Esophagus muscularis mucosa (tissue), 4 donors: ENCODE data around the gene CELF4. TPM values are rescaled to one million over a fixed set of nuclear protein-coding genes. Genes with fewer than 3 reads are reported as not detected.

ENCODE experiments used
- DNase-seq: peaks from one replicate; pipeline ENCODE4 v3.0.0-alpha.2; 2017; ENCODE audit errors: extremely low spot score
- H3K27ac ChIP-seq, 4 donors: fragments of 200-600 bp; sonication (generic); replicated peaks in 1 of 4; 1 replicate in 3 of 4; 2 replicates in 1 of 4; pipeline ENCODE4 v1.5.1; 2016 to 2019; ENCODE audit warnings: mild to moderate bottlenecking in 1 of 4
- H3K27me3 ChIP-seq, 4 donors: fragments of 200-600 bp; sonication (generic); one replicate each; pipeline versions ENCODE4 v1.5.1 to v1.6.0; 2016 to 2019
- H3K36me3 ChIP-seq, 4 donors: fragments of 200-600 bp; sonication (generic); one replicate each; pipeline ENCODE4 v1.5.1; 2016 to 2019
- H3K4me1 ChIP-seq, 4 donors: fragments of 200-600 bp; sonication (generic); one replicate each; pipeline ENCODE4 v1.5.1; 2016 to 2019
- H3K4me3 ChIP-seq, 4 donors: fragments of 200-600 bp; sonication (generic); 1 replicate in 2 of 4; 2 replicates in 2 of 4; pipeline ENCODE4 v1.5.1; 2016 to 2019; ENCODE audit warnings: mild to moderate bottlenecking in 4 of 4, moderate library complexity in 1 of 4
- H3K9me3 ChIP-seq, 4 donors: fragments of 200-600 bp; sonication (generic); 1 replicate in 3 of 4; 2 replicates in 1 of 4; pipeline ENCODE4 v1.5.1; 2016 to 2019
- EP300 ChIP-seq: sonication (generic); formaldehyde crosslinking; IDR thresholded peaks from one replicate; pipeline ENCODE4 v1.6.1; 2017; ENCODE audit warnings: antibody characterized with exemption
- POLR2A ChIP-seq: fragments of 450-650 bp; IDR thresholded peaks from one replicate; pipeline ENCODE4 v1.6.1; 2017; ENCODE audit warnings: antibody characterized with exemption, moderate library complexity, mild to moderate bottlenecking, low read depth
- POLR2AphosphoS5 ChIP-seq, 2 donors: sonication (generic); formaldehyde crosslinking; IDR thresholded peaks; one replicate each; pipeline ENCODE4 v1.6.1; 2017; ENCODE audit warnings: antibody characterized with exemption in 2 of 2
- WGBS: methylation state at CpG from one replicate; pipeline ENCODE4 v1.1.5; 2018; 5-methylcytosine and 5-hydroxymethylcytosine counted together
- intact Hi-C: fragments of 100-400 bp; cut with DNase I; formaldehyde crosslinking; loops from one replicate; pipeline ENCODE4 v1.15.1; 2023
- total RNA-seq, 4 donors: library from RNA; depleted of rRNA; stranded (reverse); fragments of >200 nt; gene quantifications; one replicate each; pipeline versions ENCODE4 v1.1.0 to v1.2.1, GENCODE V29; 2016
- TF ChIP-seq, protein P1 (sequence below), 3 experiments: fragments of 200-600 bp in 2 of 3; fragments of 450-650 bp in 1 of 3; sonication (generic) in 2 of 3; IDR thresholded peaks; one replicate each; pipeline ENCODE4 v1.5.1; 2017 to 2019; ENCODE audit warnings: antibody characterized with exemption in 3 of 3, mild to moderate bottlenecking in 2 of 3, moderate library complexity in 1 of 3

CELF4 gene
- total RNA-seq, 4 donors from 2014 or later: 0.86 to 1.8 (median 1.7) TPM

DNA sequence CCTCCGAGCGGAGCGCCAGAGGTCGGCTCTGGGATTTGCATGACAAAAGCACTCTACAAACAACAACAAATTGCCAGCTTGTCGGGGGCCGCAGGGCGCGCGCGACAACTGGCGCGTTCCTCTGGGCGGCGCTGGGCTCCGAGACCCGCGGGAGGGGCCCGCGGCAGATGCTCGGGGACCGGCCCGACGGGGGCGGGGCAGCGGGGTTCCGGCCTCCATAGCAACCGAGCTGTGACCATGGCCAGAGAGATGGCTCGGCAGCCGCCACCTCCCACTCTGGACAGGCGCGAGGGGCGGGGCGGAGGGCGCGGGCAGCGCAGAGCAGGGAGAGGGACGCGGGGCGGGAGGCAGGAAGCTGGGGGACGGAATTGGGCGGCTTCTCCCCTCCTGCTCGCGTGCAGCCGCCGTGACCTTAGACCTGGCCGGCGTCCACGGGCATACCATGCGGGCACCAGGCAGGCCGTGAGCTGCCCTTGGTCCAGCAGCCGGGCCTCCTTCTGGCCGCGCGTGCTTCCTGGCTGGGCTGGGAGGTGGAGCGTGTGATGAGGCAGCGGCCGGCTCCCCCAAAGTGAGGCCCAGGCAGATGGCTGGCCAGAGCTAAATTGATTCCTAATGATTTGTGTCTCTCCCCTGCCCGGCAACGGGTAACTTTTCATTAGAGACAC, 171.5 kb downstream of the CELF4 start:
- intact Hi-C loops: no loop called here
- no peak for DNase-seq
- H3K27ac ChIP-seq: peak overlapping the region in 1 of 4 donors; percentile 23

DNA sequence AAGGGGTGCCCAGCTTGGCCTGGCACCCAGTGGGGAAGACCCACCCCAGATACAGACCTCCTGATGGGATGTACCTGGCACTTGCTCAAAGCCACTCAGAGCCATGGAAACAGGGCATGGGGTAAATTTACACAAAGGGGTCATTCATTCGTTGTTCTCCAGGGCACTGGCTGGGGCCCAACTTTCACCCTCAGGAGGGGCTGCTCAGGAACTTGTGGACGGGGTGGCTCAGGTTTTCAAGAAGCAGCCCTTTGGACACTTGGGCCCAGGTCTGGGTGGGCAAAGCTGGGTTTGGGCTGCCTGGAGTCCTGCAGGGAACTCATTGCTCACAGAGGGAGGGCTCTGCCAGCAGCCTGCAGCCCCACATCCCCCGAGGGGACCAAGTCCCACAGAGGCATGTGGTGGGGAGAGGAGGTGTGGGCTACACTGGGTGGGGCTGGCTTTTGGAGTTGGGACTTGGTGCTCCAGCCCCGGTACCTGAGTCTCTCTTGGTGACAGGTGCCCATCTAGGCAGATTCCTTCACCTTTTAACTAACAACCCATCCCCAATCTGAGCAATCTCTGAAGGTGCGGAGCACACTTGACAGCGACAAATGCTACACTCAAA, 172.3 kb downstream of the CELF4 start:
- DNase-seq: no peak
- Histone ChIP-seq H3K27me3 (no peaks in the 10 kb centered on the region), H3K27ac (no peak overlapping the region), H3K4me1 (peaks cover 9 to 20% (median 17%) of the 10 kb centered on the region in 4 donors), H3K36me3 (no peaks in the 10 kb centered on the region), H3K4me3 (peak overlapping the region; percentile 55 to 64 (median 56)), H3K9me3 (peaks cover 0 to 24% (median 4%) of the 10 kb centered on the region in 4 donors)
- no peak for TF ChIP-seq POLR2AphosphoS5 (IDR thresholded peaks at IDR 0.05)
- TF ChIP-seq, protein P1, sequence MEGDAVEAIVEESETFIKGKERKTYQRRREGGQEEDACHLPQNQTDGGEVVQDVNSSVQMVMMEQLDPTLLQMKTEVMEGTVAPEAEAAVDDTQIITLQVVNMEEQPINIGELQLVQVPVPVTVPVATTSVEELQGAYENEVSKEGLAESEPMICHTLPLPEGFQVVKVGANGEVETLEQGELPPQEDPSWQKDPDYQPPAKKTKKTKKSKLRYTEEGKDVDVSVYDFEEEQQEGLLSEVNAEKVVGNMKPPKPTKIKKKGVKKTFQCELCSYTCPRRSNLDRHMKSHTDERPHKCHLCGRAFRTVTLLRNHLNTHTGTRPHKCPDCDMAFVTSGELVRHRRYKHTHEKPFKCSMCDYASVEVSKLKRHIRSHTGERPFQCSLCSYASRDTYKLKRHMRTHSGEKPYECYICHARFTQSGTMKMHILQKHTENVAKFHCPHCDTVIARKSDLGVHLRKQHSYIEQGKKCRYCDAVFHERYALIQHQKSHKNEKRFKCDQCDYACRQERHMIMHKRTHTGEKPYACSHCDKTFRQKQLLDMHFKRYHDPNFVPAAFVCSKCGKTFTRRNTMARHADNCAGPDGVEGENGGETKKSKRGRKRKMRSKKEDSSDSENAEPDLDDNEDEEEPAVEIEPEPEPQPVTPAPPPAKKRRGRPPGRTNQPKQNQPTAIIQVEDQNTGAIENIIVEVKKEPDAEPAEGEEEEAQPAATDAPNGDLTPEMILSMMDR (IDR thresholded peaks at IDR 0.05): no peak
- TF ChIP-seq EP300: no peak
- no peak for TF ChIP-seq POLR2A
- WGBS: 36% methylated on average over 3 of the region's 6 CpGs
- intact Hi-C loops: no loop called here

More for the DNA sequence above, 171.5 kb downstream of the CELF4 start:
- H3K4me1 ChIP-seq: peaks cover 9 to 20% (median 17%) of the 10 kb centered on the region in 4 donors
- no peaks in the 10 kb centered on the region for H3K36me3 ChIP-seq
- peak overlapping the region; percentile 55 to 64 (median 56) for H3K4me3 ChIP-seq
- H3K27me3 ChIP-seq: no peaks in the 10 kb centered on the region
- WGBS: under 1% methylated on average over 22 of the region's 59 CpGs
- no peak for TF ChIP-seq EP300
- TF ChIP-seq POLR2A: no peak
- TF ChIP-seq, protein P1 (IDR thresholded peaks at IDR 0.05): no peak
- TF ChIP-seq POLR2AphosphoS5 (IDR thresholded peaks at IDR 0.05): peak in 1 of 2 donors; percentile 27
- peaks cover 0 to 18% (median 4%) of the 10 kb centered on the region in 4 donors for H3K9me3 ChIP-seq

DNA sequence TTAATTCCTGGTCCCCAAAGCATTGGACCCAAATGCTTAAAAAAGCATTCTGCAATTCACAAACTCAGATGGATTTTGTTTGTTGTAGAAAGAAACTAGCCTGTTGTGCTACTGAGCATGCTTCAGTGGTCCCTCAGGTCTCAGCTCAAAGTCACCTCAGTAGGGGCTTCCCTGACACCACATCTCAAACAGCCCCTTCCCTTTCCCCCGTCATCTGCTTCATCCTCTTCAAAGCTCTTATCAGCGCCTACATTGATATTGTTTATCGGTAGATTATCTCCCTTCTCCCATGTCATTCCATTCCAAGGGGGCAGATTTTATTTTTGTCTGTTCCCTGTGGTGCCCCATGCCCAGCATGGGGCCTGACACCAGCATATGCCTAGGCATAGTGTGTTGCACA, 172.9 kb downstream of the CELF4 start:
- no peak overlapping the region for H3K4me3 ChIP-seq
- intact Hi-C loops: no loop called here
- no peaks in the 10 kb centered on the region for H3K36me3 ChIP-seq
- DNase-seq: no peak
- 100% methylated on average over 3 of the region's 3 CpGs for WGBS
- peaks cover 0 to 24% (median 4%) of the 10 kb centered on the region in 4 donors for H3K9me3 ChIP-seq
- H3K27ac ChIP-seq: no peak overlapping the region
- H3K27me3 ChIP-seq: no peaks in the 10 kb centered on the region
- no peak for TF ChIP-seq EP300
- TF ChIP-seq POLR2AphosphoS5 (IDR thresholded peaks at IDR 0.05): no peak
- TF ChIP-seq POLR2A: no peak
- TF ChIP-seq, protein P1 (IDR thresholded peaks at IDR 0.05): no peak
- H3K4me1 ChIP-seq: peaks cover 9 to 20% (median 17%) of the 10 kb centered on the region in 4 donors

DNA sequence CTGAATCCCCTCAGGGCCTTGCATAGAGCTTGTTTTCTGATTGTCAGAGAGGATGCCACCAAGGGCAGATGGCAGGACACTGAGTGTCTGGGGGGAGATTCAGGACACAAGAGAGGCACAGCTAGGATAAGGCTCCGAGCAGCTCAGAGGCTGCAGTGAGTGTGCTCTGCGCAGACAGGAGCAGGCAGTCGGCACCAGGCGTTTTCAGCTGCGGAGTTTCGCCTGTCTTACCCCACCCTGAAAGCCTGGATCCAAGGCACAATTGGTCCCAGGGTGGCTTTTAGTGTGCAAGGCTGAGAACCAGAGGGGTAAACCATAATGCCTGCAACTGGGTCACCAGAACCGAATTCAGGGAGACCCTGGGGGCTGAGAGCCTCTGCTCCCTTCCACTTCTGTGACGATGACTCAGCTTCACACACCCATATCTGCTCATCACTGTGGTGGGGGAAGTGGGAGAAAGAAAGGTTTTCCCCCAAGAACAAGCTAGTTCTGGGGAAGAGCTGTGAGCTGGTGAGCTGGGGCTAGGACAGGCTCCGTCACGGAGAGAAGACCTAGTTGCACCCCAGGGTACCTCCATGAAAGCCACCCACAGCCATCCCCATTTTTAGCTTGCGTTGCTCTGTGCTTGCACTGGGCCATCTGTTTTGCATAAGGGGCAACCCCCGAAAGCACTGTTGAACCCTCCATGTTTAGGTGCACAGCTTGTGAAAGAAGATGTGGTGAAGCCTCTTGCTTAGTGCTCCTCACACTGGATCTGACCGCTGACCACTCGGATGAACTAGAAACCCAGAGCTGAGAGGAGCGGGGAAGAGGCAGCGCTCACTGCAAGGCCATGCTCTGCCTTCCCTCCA, 173.7 kb downstream of the CELF4 start:
- TF ChIP-seq EP300: no peak
- H3K27me3 ChIP-seq: no peaks in the 10 kb centered on the region
- no peaks in the 10 kb centered on the region for H3K36me3 ChIP-seq
- H3K4me1 ChIP-seq: peaks cover 9 to 20% (median 17%) of the 10 kb centered on the region in 4 donors
- intact Hi-C loops: no loop called here
- no peak for DNase-seq
- H3K4me3 ChIP-seq: no peak overlapping the region
- no peak overlapping the region for H3K27ac ChIP-seq
- WGBS: 87% methylated on average over 11 of the region's 16 CpGs
- H3K9me3 ChIP-seq: peaks cover 0 to 24% (median 4%) of the 10 kb centered on the region in 4 donors

DNA sequence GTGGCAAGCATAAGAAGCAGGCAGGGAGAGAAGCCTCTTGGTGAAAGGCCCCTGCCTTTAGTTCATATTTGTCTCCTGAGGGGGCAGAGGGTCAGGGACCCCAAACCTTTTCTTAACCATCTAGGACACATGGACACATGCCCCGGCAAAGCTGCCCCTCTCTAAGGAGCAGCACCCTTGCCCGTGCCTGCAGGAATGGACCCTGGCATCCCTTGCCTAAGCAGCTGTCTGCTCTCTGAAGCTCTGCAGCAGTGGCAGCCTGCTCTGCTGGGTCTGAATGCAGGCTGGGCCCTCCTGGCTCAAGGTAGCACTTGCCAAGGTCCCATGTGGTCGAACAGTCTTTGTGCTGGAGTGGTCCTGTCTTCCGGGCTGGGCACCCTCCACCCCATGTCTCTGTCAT, 174.4 kb downstream of the CELF4 start:
- H3K4me1 ChIP-seq: peaks cover 9 to 20% (median 17%) of the 10 kb centered on the region in 4 donors
- intact Hi-C loops: no loop called here
- H3K27me3 ChIP-seq: no peaks in the 10 kb centered on the region
- H3K4me3 ChIP-seq: no peak overlapping the region
- TF ChIP-seq POLR2A (no peak), POLR2AphosphoS5 (IDR thresholded peaks at IDR 0.05) (no peak), EP300 (no peak)
- TF ChIP-seq, protein P1 (IDR thresholded peaks at IDR 0.05): no peak
- H3K36me3 ChIP-seq: no peaks in the 10 kb centered on the region
- H3K27ac ChIP-seq: no peak overlapping the region
- 92% methylated on average over 2 of the region's 4 CpGs for WGBS
- no peak for DNase-seq
- peaks cover 0 to 24% (median 4%) of the 10 kb centered on the region in 4 donors for H3K9me3 ChIP-seq
